Neural progenitor cell (in vitro differentiated cells): ENCODE results near the gene KCNK1.

Experiments
- EZH2 ChIP-seq: fragments of 200-600 bp; sonication (generic); IDR thresholded peaks from 2 replicates; pipeline ENCODE4 v1.6.1; 2017; ENCODE audit warnings: antibody characterized with exemption, mild to moderate bottlenecking, moderate library complexity
- TF ChIP-seq, protein P1 (sequence below): fragments of 200-600 bp; sonication (generic); IDR thresholded peaks from 2 replicates; pipeline ENCODE4 v1.5.1; 2017; ENCODE audit warnings: antibody characterized with exemption, mild to moderate bottlenecking

DNA sequence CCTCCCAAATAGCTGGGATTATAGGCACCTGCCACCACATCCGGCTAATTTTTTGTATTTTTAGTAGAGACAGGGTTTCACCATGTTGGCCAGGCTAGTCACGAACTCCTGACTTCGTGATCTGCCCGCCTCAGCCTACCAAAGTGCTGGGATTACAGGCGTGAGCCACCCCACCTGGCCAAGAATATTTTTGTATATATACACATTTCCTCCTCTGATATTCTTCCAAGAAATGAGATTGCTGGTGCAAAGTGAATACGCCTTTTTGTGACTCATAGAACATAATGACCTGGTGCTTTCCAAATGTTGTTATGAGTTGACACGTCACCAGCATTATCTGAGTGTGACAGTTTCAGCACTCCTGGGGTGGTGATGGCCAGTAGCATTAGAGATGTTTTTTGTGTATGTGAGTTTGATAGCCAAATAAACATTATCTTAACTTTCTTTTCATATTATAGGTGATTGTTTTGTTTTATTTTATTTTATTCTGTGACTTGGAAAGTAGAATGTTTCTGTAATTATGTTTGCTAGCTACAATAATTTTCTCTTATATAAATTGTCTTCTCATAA is 54.9 kb downstream of the KCNK1 start:
- TF ChIP-seq, protein P1, sequence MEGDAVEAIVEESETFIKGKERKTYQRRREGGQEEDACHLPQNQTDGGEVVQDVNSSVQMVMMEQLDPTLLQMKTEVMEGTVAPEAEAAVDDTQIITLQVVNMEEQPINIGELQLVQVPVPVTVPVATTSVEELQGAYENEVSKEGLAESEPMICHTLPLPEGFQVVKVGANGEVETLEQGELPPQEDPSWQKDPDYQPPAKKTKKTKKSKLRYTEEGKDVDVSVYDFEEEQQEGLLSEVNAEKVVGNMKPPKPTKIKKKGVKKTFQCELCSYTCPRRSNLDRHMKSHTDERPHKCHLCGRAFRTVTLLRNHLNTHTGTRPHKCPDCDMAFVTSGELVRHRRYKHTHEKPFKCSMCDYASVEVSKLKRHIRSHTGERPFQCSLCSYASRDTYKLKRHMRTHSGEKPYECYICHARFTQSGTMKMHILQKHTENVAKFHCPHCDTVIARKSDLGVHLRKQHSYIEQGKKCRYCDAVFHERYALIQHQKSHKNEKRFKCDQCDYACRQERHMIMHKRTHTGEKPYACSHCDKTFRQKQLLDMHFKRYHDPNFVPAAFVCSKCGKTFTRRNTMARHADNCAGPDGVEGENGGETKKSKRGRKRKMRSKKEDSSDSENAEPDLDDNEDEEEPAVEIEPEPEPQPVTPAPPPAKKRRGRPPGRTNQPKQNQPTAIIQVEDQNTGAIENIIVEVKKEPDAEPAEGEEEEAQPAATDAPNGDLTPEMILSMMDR, result no peak
- no peak for TF ChIP-seq EZH2
